ENCODE measurements around the gene MYH10.

Gene MYH10

GRCh38 chr17:8494506-8495111 is 135.9 kb downstream of the MYH10 start:
- TF ChIP-seq CTCF (IDR thresholded peaks at IDR 0.05; ENCODE audit: low read length): no peak
- no peak for TF ChIP-seq EZH2 (optimal IDR thresholded peaks at IDR 0.05; ENCODE audit: low read depth, low read length)
- TF ChIP-seq EZH2phosphoT487 (IDR thresholded peaks at IDR 0.05; ENCODE audit: low read length): no peak
- H3K79me2 ChIP-seq (ENCODE audit: low read length): no peaks in the 10 kb centered on the region
- no peak overlapping the region for H3K27ac ChIP-seq (ENCODE audit: low read length)
- no peak overlapping the region for H3K4me3 ChIP-seq (ENCODE audit: low read length)
- H2AFZ ChIP-seq (ENCODE audit: low read length): no peak overlapping the region
- no peaks in the 10 kb centered on the region for H3F3A ChIP-seq (ENCODE audit: insufficient read depth, low read length)
- no peaks in the 10 kb centered on the region for H4K20me1 ChIP-seq (ENCODE audit: insufficient read depth, low read length)
- H3K4me1 ChIP-seq (ENCODE audit: low read length): no peaks in the 10 kb centered on the region
- DNase-seq: no peak
- no peaks in the 10 kb centered on the region for H3K36me3 ChIP-seq (replicated peaks; ENCODE audit: insufficient read depth, low read length)
- no peaks in the 10 kb centered on the region for H3K27me3 ChIP-seq (replicated peaks; ENCODE audit: insufficient read depth, low read length)
- H3K9ac ChIP-seq (ENCODE audit: low read length): no peak overlapping the region
- no peak overlapping the region for H3K4me2 ChIP-seq (ENCODE audit: low read depth, low read length)
- no peaks in the 10 kb centered on the region for H3K9me2 ChIP-seq (replicated peaks; ENCODE audit: insufficient read depth, low read length)
- no peaks in the 10 kb centered on the region for H3K9me3 ChIP-seq (replicated peaks; ENCODE audit: insufficient read depth, low read length)

GRCh38 chr17:8494021-8494420 is 136.5 kb downstream of the MYH10 start:
- H2AFZ ChIP-seq (ENCODE audit: low read length): no peak overlapping the region
- no peaks in the 10 kb centered on the region for H3K79me2 ChIP-seq (ENCODE audit: low read length)
- H3K36me3 ChIP-seq (replicated peaks; ENCODE audit: insufficient read depth, low read length): no peaks in the 10 kb centered on the region
- H3K4me1 ChIP-seq (ENCODE audit: low read length): no peaks in the 10 kb centered on the region
- no peak overlapping the region for H3K27ac ChIP-seq (ENCODE audit: low read length)
- H3K9me3 ChIP-seq (replicated peaks; ENCODE audit: insufficient read depth, low read length): no peaks in the 10 kb centered on the region
- H3K27me3 ChIP-seq (replicated peaks; ENCODE audit: insufficient read depth, low read length): no peaks in the 10 kb centered on the region
- no peak for DNase-seq
- H4K20me1 ChIP-seq (ENCODE audit: insufficient read depth, low read length): no peaks in the 10 kb centered on the region
- no peak overlapping the region for H3K9ac ChIP-seq (ENCODE audit: low read length)
- H3K4me2 ChIP-seq (ENCODE audit: low read depth, low read length): no peak overlapping the region
- TF ChIP-seq EZH2phosphoT487 (IDR thresholded peaks at IDR 0.05; ENCODE audit: low read length) (no peak), EZH2 (optimal IDR thresholded peaks at IDR 0.05; ENCODE audit: low read depth, low read length) (no peak), CTCF (IDR thresholded peaks at IDR 0.05; ENCODE audit: low read length) (no peak)
- H3K9me2 ChIP-seq (replicated peaks; ENCODE audit: insufficient read depth, low read length): no peaks in the 10 kb centered on the region
- no peak overlapping the region for H3K4me3 ChIP-seq (ENCODE audit: low read length)
- no peaks in the 10 kb centered on the region for H3F3A ChIP-seq (ENCODE audit: insufficient read depth, low read length)

GRCh38 chr17:8492121-8492520 is 138.4 kb downstream of the MYH10 start:
- Histone ChIP-seq H3K9me2 (replicated peaks; ENCODE audit: insufficient read depth, low read length) (no peaks in the 10 kb centered on the region), H3K4me3 (ENCODE audit: low read length) (no peak overlapping the region), H3K27ac (ENCODE audit: low read length) (no peak overlapping the region), H3F3A (ENCODE audit: insufficient read depth, low read length) (no peaks in the 10 kb centered on the region), H4K20me1 (ENCODE audit: insufficient read depth, low read length) (no peaks in the 10 kb centered on the region), H3K9ac (ENCODE audit: low read length) (no peak overlapping the region), H3K9me3 (replicated peaks; ENCODE audit: insufficient read depth, low read length) (no peaks in the 10 kb centered on the region), H3K4me2 (ENCODE audit: low read depth, low read length) (no peak overlapping the region), H2AFZ (ENCODE audit: low read length) (no peak overlapping the region), H3K4me1 (ENCODE audit: low read length) (no peaks in the 10 kb centered on the region), H3K79me2 (ENCODE audit: low read length) (no peaks in the 10 kb centered on the region), H3K36me3 (replicated peaks; ENCODE audit: insufficient read depth, low read length) (no peaks in the 10 kb centered on the region), H3K27me3 (replicated peaks; ENCODE audit: insufficient read depth, low read length) (no peaks in the 10 kb centered on the region)
- no peak for TF ChIP-seq CTCF (IDR thresholded peaks at IDR 0.05; ENCODE audit: low read length)
- TF ChIP-seq EZH2 (optimal IDR thresholded peaks at IDR 0.05; ENCODE audit: low read depth, low read length): no peak
- no peak for TF ChIP-seq EZH2phosphoT487 (IDR thresholded peaks at IDR 0.05; ENCODE audit: low read length)
- DNase-seq: no peak

All from MM.1S (cell line).